ENCODE data around the gene BRAT1.
A peak's percentile ranks its signal among the peaks of the same experiment; 100 is the strongest.
"Not testable (repeated sequence)": the region's sequence is repeated elsewhere in the genome, so short reads cannot be mapped to it uniquely, and the experiment has no call there.

The BRAT1 gene

GRCh38 chr7:2583798-2584580 lies 28.7 kb upstream of the BRAT1 start:
- no peak for DNase-seq (ENCODE audit: low read depth)

- no peak for DNase-seq (ENCODE audit: low read depth)
Observed at GRCh38 chr7:2582006-2582735, 26.8 kb upstream of the BRAT1 start.

GRCh38 chr7:2580636-2581035 lies 25.3 kb upstream of the BRAT1 start:
- DNase-seq (ENCODE audit: low read depth): no peak

- no peak for DNase-seq (ENCODE audit: low read depth)
Observed at GRCh38 chr7:2577914-2578680, 22.8 kb upstream of the BRAT1 start.

- DNase-seq (ENCODE audit: low read depth): no peak
Observed at GRCh38 chr7:2576742-2577491, 21.6 kb upstream of the BRAT1 start.

- no peak for DNase-seq (ENCODE audit: low read depth)
Observed at GRCh38 chr7:2575733-2576340, 20.5 kb upstream of the BRAT1 start.

- DNase-seq (ENCODE audit: low read depth): no peak
Observed at GRCh38 chr7:2575046-2575732, 19.9 kb upstream of the BRAT1 start.

- no peak for DNase-seq (ENCODE audit: low read depth)
Observed at GRCh38 chr7:2573761-2574160, 18.4 kb upstream of the BRAT1 start.

- peak; percentile 23 for DNase-seq (ENCODE audit: low read depth)
Observed at GRCh38 chr7:2572101-2572842, 16.9 kb upstream of the BRAT1 start.

- DNase-seq (ENCODE audit: low read depth): no peak
Observed at GRCh38 chr7:2571409-2571808, 16.1 kb upstream of the BRAT1 start.

- no peak for DNase-seq (ENCODE audit: low read depth)
Observed at GRCh38 chr7:2570021-2570420, 14.7 kb upstream of the BRAT1 start.

GRCh38 chr7:2569421-2569820 lies 14.1 kb upstream of the BRAT1 start:
- DNase-seq (ENCODE audit: low read depth): no peak

GRCh38 chr7:2568521-2569223 lies 13.3 kb upstream of the BRAT1 start:
- no peak for DNase-seq (ENCODE audit: low read depth)

- no peak for DNase-seq (ENCODE audit: low read depth)
Observed at GRCh38 chr7:2567679-2568278, 12.5 kb upstream of the BRAT1 start.

- DNase-seq (ENCODE audit: low read depth): no peak
Observed at GRCh38 chr7:2566890-2567678, 11.8 kb upstream of the BRAT1 start.

- no peak for DNase-seq (ENCODE audit: low read depth)
Observed at GRCh38 chr7:2566348-2566889, 11.1 kb upstream of the BRAT1 start.

GRCh38 chr7:2564970-2565540 lies 9.7 kb upstream of the BRAT1 start:
- DNase-seq (ENCODE audit: low read depth): no peak

- not testable (repeated sequence) for DNase-seq (ENCODE audit: low read depth)
Observed at GRCh38 chr7:2563955-2564354, 8.6 kb upstream of the BRAT1 start.
